Astrocyte of the cerebellum (primary cell): ENCODE data around the gene ARVCF.

Experiments used
- DNase-seq: peaks from one replicate; pipeline ENCODE4 v3.0.0-alpha.2; 2011; ENCODE audit warnings: low read depth
- H3K4me3 ChIP-seq: 2 replicates; pipeline ENCODE4 v1.5.1; 2011; ENCODE audit warnings: mild to moderate bottlenecking, low read depth, low read length, moderate library complexity
- CTCF ChIP-seq: IDR thresholded peaks from 2 replicates; pipeline ENCODE4 v1.5.1; 2012; ENCODE audit warnings: low read length, low read depth, moderate library complexity, mild to moderate bottlenecking; ENCODE audit errors: missing control alignments
- in situ Hi-C: cut with HindIII; loops from 2 replicates; pipeline ENCODE4 v1.10.0; 2017; ENCODE audit warnings: low sequenced_read_pairs

The ARVCF gene

GRCh38 chr22:20036535-20037392, 20.1 kb upstream of the ARVCF start:
- H3K4me3 ChIP-seq, result no peak overlapping the region
- no peak for TF ChIP-seq CTCF
- no peak for DNase-seq
- in situ Hi-C loops, result no loop called here

GRCh38 chr22:20036084-20036482, 19.5 kb upstream of the ARVCF start:
- no peak for DNase-seq
- TF ChIP-seq CTCF, result no peak
- no peak overlapping the region for H3K4me3 ChIP-seq
- in situ Hi-C loops, result no loop called here

- no peak overlapping the region for H3K4me3 ChIP-seq
- in situ Hi-C loops, result no loop called here
- TF ChIP-seq CTCF, result no peak
- DNase-seq, result no peak
These were observed 18.9 kb upstream of the ARVCF start for GRCh38 chr22:20035375-20036083.

GRCh38 chr22:20034143-20034542, 17.5 kb upstream of the ARVCF start:
- in situ Hi-C loops, result no loop called here

GRCh38 chr22:20033045-20033706, 16.6 kb upstream of the ARVCF start:
- no peak for TF ChIP-seq CTCF
- H3K4me3 ChIP-seq, result no peak overlapping the region
- DNase-seq, result no peak
- in situ Hi-C loops, result no loop called here

More at GRCh38 chr22:20034143-20034542, 17.5 kb upstream of the ARVCF start:
- H3K4me3 ChIP-seq, result no peak overlapping the region
- no peak for DNase-seq
- TF ChIP-seq CTCF, result no peak

- no peak for DNase-seq
- no peak for TF ChIP-seq CTCF
- H3K4me3 ChIP-seq, result no peak overlapping the region
- in situ Hi-C loops, result no loop called here
These were observed 15.9 kb upstream of the ARVCF start for GRCh38 chr22:20032407-20032991.
